ENCODE data around the gene SLC6A7.

Gene SLC6A7

GRCh38 chr5:150213530-150213929, 23.7 kb downstream of the SLC6A7 start:
- FAIRE-seq (no peak), DNase-seq (ENCODE audit: insufficient read length) (no peak)
- TF ChIP-seq POLR2A (IDR thresholded peaks at IDR 0.05; ENCODE audit: low read depth, low read length) (no peak), POLR2AphosphoS5 (IDR thresholded peaks at IDR 0.05; ENCODE audit: low read depth, low read length) (no peak), TAF1 (IDR thresholded peaks at IDR 0.05; ENCODE audit: borderline replicate concordance, low read depth, low read length) (no peak)

- TF ChIP-seq POLR2AphosphoS5 (IDR thresholded peaks at IDR 0.05; ENCODE audit: low read depth, low read length), result no peak
- no peak for DNase-seq (ENCODE audit: insufficient read length)
- FAIRE-seq, result no peak
Measured at GRCh38 chr5:150214289-150214688, 24.4 kb downstream of the SLC6A7 start.

- DNase-seq (ENCODE audit: insufficient read length), result no peak
- no peak for TF ChIP-seq POLR2AphosphoS5 (IDR thresholded peaks at IDR 0.05; ENCODE audit: low read depth, low read length)
- TF ChIP-seq TAF1 (IDR thresholded peaks at IDR 0.05; ENCODE audit: borderline replicate concordance, low read depth, low read length), result no peak
- TF ChIP-seq POLR2A (IDR thresholded peaks at IDR 0.05; ENCODE audit: low read depth, low read length), result no peak
- FAIRE-seq, result no peak
Measured at GRCh38 chr5:150215979-150216944, 26.4 kb downstream of the SLC6A7 start.

GRCh38 chr5:150217038-150217437, 27.2 kb downstream of the SLC6A7 start:
- FAIRE-seq (no peak), DNase-seq (ENCODE audit: insufficient read length) (no peak)
- TF ChIP-seq POLR2AphosphoS5 (IDR thresholded peaks at IDR 0.05; ENCODE audit: low read depth, low read length), result no peak
- no peak for TF ChIP-seq TAF1 (IDR thresholded peaks at IDR 0.05; ENCODE audit: borderline replicate concordance, low read depth, low read length)
- TF ChIP-seq POLR2A (IDR thresholded peaks at IDR 0.05; ENCODE audit: low read depth, low read length), result no peak

- DNase-seq (ENCODE audit: insufficient read length) (peak; percentile 85), FAIRE-seq (peak; percentile 97)
- TF ChIP-seq POLR2A (IDR thresholded peaks at IDR 0.05; ENCODE audit: low read depth, low read length), result no peak
- TF ChIP-seq POLR2AphosphoS5 (IDR thresholded peaks at IDR 0.05; ENCODE audit: low read depth, low read length), result no peak
- no peak for TF ChIP-seq TAF1 (IDR thresholded peaks at IDR 0.05; ENCODE audit: borderline replicate concordance, low read depth, low read length)
Measured at GRCh38 chr5:150217873-150218692, 28.2 kb downstream of the SLC6A7 start.

GRCh38 chr5:150218693-150219035, 28.8 kb downstream of the SLC6A7 start:
- TF ChIP-seq POLR2AphosphoS5 (IDR thresholded peaks at IDR 0.05; ENCODE audit: low read depth, low read length) (no peak), TAF1 (IDR thresholded peaks at IDR 0.05; ENCODE audit: borderline replicate concordance, low read depth, low read length) (no peak), POLR2A (IDR thresholded peaks at IDR 0.05; ENCODE audit: low read depth, low read length) (no peak)
- FAIRE-seq, result no peak
- no peak for DNase-seq (ENCODE audit: insufficient read length)

- no peak for FAIRE-seq
- no peak for DNase-seq (ENCODE audit: insufficient read length)
- TF ChIP-seq POLR2A (IDR thresholded peaks at IDR 0.05; ENCODE audit: low read depth, low read length), result no peak
- TF ChIP-seq TAF1 (IDR thresholded peaks at IDR 0.05; ENCODE audit: borderline replicate concordance, low read depth, low read length), result no peak
- TF ChIP-seq POLR2AphosphoS5 (IDR thresholded peaks at IDR 0.05; ENCODE audit: low read depth, low read length), result no peak
Measured at GRCh38 chr5:150219142-150219541, 29.3 kb downstream of the SLC6A7 start.

- DNase-seq (ENCODE audit: insufficient read length) (no peak), FAIRE-seq (no peak)
- TF ChIP-seq TAF1 (IDR thresholded peaks at IDR 0.05; ENCODE audit: borderline replicate concordance, low read depth, low read length), result no peak
- no peak for TF ChIP-seq POLR2A (IDR thresholded peaks at IDR 0.05; ENCODE audit: low read depth, low read length)
- TF ChIP-seq POLR2AphosphoS5 (IDR thresholded peaks at IDR 0.05; ENCODE audit: low read depth, low read length), result no peak
Measured at GRCh38 chr5:150219861-150220260, 30.0 kb downstream of the SLC6A7 start.

GRCh38 chr5:150221471-150221870, 31.6 kb downstream of the SLC6A7 start:
- no peak for FAIRE-seq
- no peak for TF ChIP-seq POLR2A (IDR thresholded peaks at IDR 0.05; ENCODE audit: low read depth, low read length)
- no peak for TF ChIP-seq TAF1 (IDR thresholded peaks at IDR 0.05; ENCODE audit: borderline replicate concordance, low read depth, low read length)
- no peak for TF ChIP-seq POLR2AphosphoS5 (IDR thresholded peaks at IDR 0.05; ENCODE audit: low read depth, low read length)
- no peak for DNase-seq (ENCODE audit: insufficient read length)

- TF ChIP-seq POLR2A (IDR thresholded peaks at IDR 0.05; ENCODE audit: low read depth, low read length) (no peak), POLR2AphosphoS5 (IDR thresholded peaks at IDR 0.05; ENCODE audit: low read depth, low read length) (no peak), TAF1 (IDR thresholded peaks at IDR 0.05; ENCODE audit: borderline replicate concordance, low read depth, low read length) (no peak)
- DNase-seq (ENCODE audit: insufficient read length) (no peak), FAIRE-seq (no peak)
Measured at GRCh38 chr5:150222906-150223305, 33.0 kb downstream of the SLC6A7 start.

- DNase-seq (ENCODE audit: insufficient read length) (no peak), FAIRE-seq (no peak)
- TF ChIP-seq POLR2AphosphoS5 (IDR thresholded peaks at IDR 0.05; ENCODE audit: low read depth, low read length), result no peak
- no peak for TF ChIP-seq POLR2A (IDR thresholded peaks at IDR 0.05; ENCODE audit: low read depth, low read length)
- TF ChIP-seq TAF1 (IDR thresholded peaks at IDR 0.05; ENCODE audit: borderline replicate concordance, low read depth, low read length), result no peak
Measured at GRCh38 chr5:150223474-150223873, 33.6 kb downstream of the SLC6A7 start.

All from GM12892 (cell line).